Right cardiac atrium (tissue), 5 donors: ENCODE results near the gene DPYSL4. TPM values are rescaled to one million over a fixed set of nuclear protein-coding genes. Genes with fewer than 3 reads are reported as not detected.

Experiments used
- ATAC-seq, 2 donors: fragments of 200-7000 bp; cut with Tn5 transposase; one replicate each; pipeline versions ENCODE4 v1.8.0 to v1.9.1; 2020; ENCODE audit warnings: moderate library complexity in 2 of 2, mild to moderate bottlenecking in 1 of 2
- DNase-seq, 3 donors: peaks; one replicate each; pipeline ENCODE4 v3.0.0-alpha.2; 2020
- H3K27ac ChIP-seq: one replicate; pipeline ENCODE4 v1.5.1; 2013; ENCODE audit warnings: mild to moderate bottlenecking, low read length, control low read depth, moderate library complexity
- H3K27me3 ChIP-seq: one replicate; pipeline ENCODE4 v1.6.1; 2013; ENCODE audit not compliant: control insufficient read depth, insufficient read depth
- H3K4me1 ChIP-seq: one replicate; pipeline ENCODE4 v1.6.1; 2013; ENCODE audit warnings: low read length; ENCODE audit not compliant: control insufficient read depth, insufficient read depth
- H3K4me3 ChIP-seq: one replicate; pipeline ENCODE4 v1.5.1; 2013; ENCODE audit warnings: low read length, control low read depth
- H3K9me3 ChIP-seq: one replicate; pipeline ENCODE4 v1.6.1; 2013; ENCODE audit warnings: low read length; ENCODE audit not compliant: control insufficient read depth
- WGBS: extraction: QIAGEN DNeasy Blood & Tissue Kit; methylation state at CpG from one replicate; pipeline ENCODE4 v1.1.7; 2013; 5-methylcytosine and 5-hydroxymethylcytosine counted together
- intact Hi-C, 4 donors: fragments of 100-400 bp; cut with DNase I; formaldehyde crosslinking; loops; one replicate each; pipeline versions ENCODE4 v1.11.0 to v1.14.0; 2022 to 2023
- polyA plus RNA-seq: library from polyadenylated mRNA; stranded (reverse); fragments of 200-250 nt; gene quantifications from one replicate; pipeline ENCODE4 v1.2.3, GENCODE V29; 2013
- total RNA-seq, 4 donors: library from RNA; stranded (reverse); fragmentation: NEBNext Ultra II Directional; extraction: Animal tissue kit (Norgen Biotek cat#: 25700); gene quantifications; one replicate each; pipeline ENCODE4 v1.2.1, GENCODE V29; 2021
- donor health status: healthy with polysubstance abuse.
- donor health status: DM: no; HTN: yes; CAD: no.
- donor health status: DM: no; HTN: no; CAD: no.
- donor health status: DM: no; HTN: yes; CAD: no; lungs with severe emphysema.
- donor health status: DM: yes; HTN: yes; CAD: no.

Gene DPYSL4
- total and polyA plus RNA-seq, 5 donors: 1.9 to 13.8 (median 6.8) TPM

- H3K27me3 ChIP-seq: no peaks in the 10 kb centered on the region
- no peaks in the 10 kb centered on the region for H3K4me1 ChIP-seq
- H3K4me3 ChIP-seq: no peak overlapping the region
- peak in 1 of 3 donors; percentile 45 for DNase-seq
- intact Hi-C loops: no loop called here
- ATAC-seq: no peak
- whole genome bisulfite sequencing: 87% methylated on average over 27 of the region's 30 CpGs
- no peaks in the 10 kb centered on the region for H3K9me3 ChIP-seq
- H3K27ac ChIP-seq: no peak overlapping the region
Measured at GRCh38 chr10:132250481-132251475, 64.0 kb downstream of the DPYSL4 start.

GRCh38 chr10:132251928-132252327, 65.2 kb downstream of the DPYSL4 start:
- Histone ChIP-seq H3K27ac (no peak overlapping the region), H3K9me3 (no peaks in the 10 kb centered on the region), H3K4me1 (no peaks in the 10 kb centered on the region), H3K27me3 (no peaks in the 10 kb centered on the region), H3K4me3 (no peak overlapping the region)
- intact Hi-C loops: no loop called here
- peak in 1 of 3 donors; percentile 45 for DNase-seq
- no peak for ATAC-seq
- WGBS: 91% methylated on average over 6 of the region's 6 CpGs

GRCh38 chr10:132252412-132252811, 65.7 kb downstream of the DPYSL4 start:
- intact Hi-C loops: no loop called here
- Histone ChIP-seq H3K27me3 (no peaks in the 10 kb centered on the region), H3K4me3 (no peak overlapping the region), H3K4me1 (no peaks in the 10 kb centered on the region), H3K9me3 (no peaks in the 10 kb centered on the region), H3K27ac (no peak overlapping the region)
- WGBS: 91% methylated on average over 17 of the region's 17 CpGs
- DNase-seq (peak in 1 of 3 donors; percentile 17), ATAC-seq (no peak)

GRCh38 chr10:132253092-132253687, 66.4 kb downstream of the DPYSL4 start:
- no peak overlapping the region for H3K27ac ChIP-seq
- intact Hi-C loops: no loop called here
- no peaks in the 10 kb centered on the region for H3K9me3 ChIP-seq
- no peaks in the 10 kb centered on the region for H3K27me3 ChIP-seq
- 48% methylated on average over 19 of the region's 19 CpGs for WGBS
- ATAC-seq: no peak
- no peaks in the 10 kb centered on the region for H3K4me1 ChIP-seq
- H3K4me3 ChIP-seq: no peak overlapping the region
- no peak for DNase-seq

GRCh38 chr10:132254841-132255240, 68.1 kb downstream of the DPYSL4 start:
- no peaks in the 10 kb centered on the region for H3K9me3 ChIP-seq
- no peak for ATAC-seq
- no peaks in the 10 kb centered on the region for H3K4me1 ChIP-seq
- no peak overlapping the region for H3K4me3 ChIP-seq
- 75% methylated on average over 14 of the region's 14 CpGs for WGBS
- no peak overlapping the region for H3K27ac ChIP-seq
- DNase-seq: peak in 1 of 3 donors; percentile 26
- no peaks in the 10 kb centered on the region for H3K27me3 ChIP-seq
- intact Hi-C loops: no loop called here

Other genes with a start within 250 kb of the DPYSL4 start
- 100 to 1,000 TPM in 1 of 4 donors, 10 to 100 TPM in 3; 73.2 to 114 (median 92.2) TPM for gene BNIP3, start 205.0 kb upstream of the DPYSL4 start, total RNA-seq
- gene BNIP3, start 205.0 kb upstream of the DPYSL4 start, polyA plus RNA-seq: 64.8 TPM
- 1 to 10 TPM in 2 of 4 donors, under 1 TPM in 2; 0.39 to 1.6 (median 1.2) TPM for gene JAKMIP3, start 121.0 kb upstream of the DPYSL4 start, total RNA-seq
- gene JAKMIP3, start 121.0 kb upstream of the DPYSL4 start, polyA plus RNA-seq: 0.91 TPM
- gene STK32C, start 121.0 kb downstream of the DPYSL4 start, total RNA-seq: 1 to 10 TPM; 5.7 to 7.3 (median 6.7) TPM
- 6.9 TPM for gene STK32C, start 121.0 kb downstream of the DPYSL4 start, polyA plus RNA-seq
- 1 to 10 TPM; 3.7 to 9.3 (median 6.8) TPM for gene LRRC27, start 145.2 kb downstream of the DPYSL4 start, total RNA-seq
- gene LRRC27, start 145.2 kb downstream of the DPYSL4 start, polyA plus RNA-seq: 5.4 TPM
- gene PWWP2B, start 210.3 kb downstream of the DPYSL4 start, total RNA-seq: 10 to 100 TPM in 2 of 4 donors, 1 to 10 TPM in 2; 7.0 to 10.6 (median 9.6) TPM
- gene PWWP2B, start 210.3 kb downstream of the DPYSL4 start, polyA plus RNA-seq: 9.1 TPM